WTC11 (cell line): Measurements from ENCODE around the gene CTNNA2. TPM values are rescaled to one million over a fixed set of nuclear protein-coding genes. Genes with fewer than 3 reads are reported as not detected.

Source experiments
- ATAC-seq: fragments of 200-7000 bp; cut with Tn5 transposase; 2 replicates; pipeline ENCODE4 v1.10.0; 2021; ENCODE audit warnings: mild to moderate bottlenecking, moderate library complexity
- CTCF ChIA-PET: fragments of 300-600 bp; sonication (Branson Sonifier 250); formaldehyde crosslinking; loops from one replicate; lab custom pipeline; 2021; ENCODE audit warnings: antibody characterized with exemption; lab: Charles Lee
- POLR2A ChIA-PET: fragments of 350-600 bp; sonication (Branson Sonifier 250); formaldehyde crosslinking; loops from one replicate; lab custom pipeline; 2021; ENCODE audit warnings: antibody characterized with exemption; lab: Charles Lee
- DNase-seq: peaks from one replicate; pipeline ENCODE4 v3.0.0; 2021; ENCODE audit warnings: low spot score
- H3K27ac Mint-ChIP-seq: 2 replicates; pipeline ENCODE4 v1.8.0; 2021; ENCODE audit warnings: mixed read lengths
- H3K27me3 Mint-ChIP-seq: 2 replicates; pipeline ENCODE4 v1.8.0; 2021; ENCODE audit warnings: low read depth, mild to moderate bottlenecking, moderate library complexity, mixed read lengths
- H3K36me3 Mint-ChIP-seq: 2 replicates; pipeline ENCODE4 v1.8.0; 2021; ENCODE audit warnings: mixed read lengths
- H3K4me1 Mint-ChIP-seq: 2 replicates; pipeline ENCODE4 v1.8.0; 2022; ENCODE audit warnings: mixed read lengths
- H3K4me3 Mint-ChIP-seq: 2 replicates; pipeline ENCODE4 v1.8.0; 2021; ENCODE audit warnings: mild to moderate bottlenecking, moderate library complexity, mixed read lengths
- H3K9me3 Mint-ChIP-seq: 2 replicates; pipeline ENCODE4 v1.8.0; 2021; ENCODE audit warnings: mixed read lengths
- AR ChIP-seq: fragments of 250-450 bp; sonication (Bioruptor Pico); IDR thresholded peaks from 2 replicates; pipeline ENCODE4 v1.9.0; 2021; ENCODE audit warnings: mild to moderate bottlenecking
- ATF1 ChIP-seq: sonication (generic); formaldehyde crosslinking; IDR thresholded peaks from 2 replicates; pipeline ENCODE4 v1.8.1; 2023; ENCODE audit warnings: mild to moderate bottlenecking, moderate library complexity, missing genetic modification reagents
- CREB1 ChIP-seq: sonication (generic); formaldehyde crosslinking; IDR thresholded peaks from 2 replicates; pipeline ENCODE4 v1.8.0; 2023; ENCODE audit warnings: mild to moderate bottlenecking, missing genetic modification reagents
- CREM ChIP-seq: sonication (generic); formaldehyde crosslinking; IDR thresholded peaks from 2 replicates; pipeline ENCODE4 v1.8.1; 2022; ENCODE audit warnings: mild to moderate bottlenecking, missing genetic modification reagents, moderate library complexity
- E2F5 ChIP-seq: sonication (generic); formaldehyde crosslinking; IDR thresholded peaks from 2 replicates; pipeline ENCODE4 v1.8.1; 2022; ENCODE audit warnings: mild to moderate bottlenecking, moderate library complexity, missing genetic modification reagents
- EMX1 ChIP-seq: fragments of 250-450 bp; sonication (Bioruptor Pico); IDR thresholded peaks from 2 replicates; pipeline ENCODE4 v1.8.0; 2021; ENCODE audit warnings: mild to moderate bottlenecking
- ETV6 ChIP-seq: sonication (generic); formaldehyde crosslinking; IDR thresholded peaks from 2 replicates; pipeline ENCODE4 v1.8.1; 2022; ENCODE audit warnings: mild to moderate bottlenecking, missing genetic modification reagents
- FOXP4 ChIP-seq: sonication (generic); formaldehyde crosslinking; IDR thresholded peaks from 2 replicates; pipeline ENCODE4 v1.8.0; 2022; ENCODE audit warnings: mild to moderate bottlenecking, missing genetic modification reagents
- KAT7 ChIP-seq: sonication (generic); formaldehyde crosslinking; IDR thresholded peaks from 2 replicates; pipeline ENCODE4 v1.8.1; 2023; ENCODE audit warnings: missing genetic modification reagents, mild to moderate bottlenecking, borderline replicate concordance
- NFYB ChIP-seq: sonication (generic); formaldehyde crosslinking; conservative IDR thresholded peaks from 2 replicates; pipeline ENCODE4 v1.8.0; 2022; ENCODE audit warnings: low read depth, missing genetic modification reagents
- SMAD4 ChIP-seq: sonication (generic); formaldehyde crosslinking; IDR thresholded peaks from 2 replicates; pipeline ENCODE4 v1.8.0; 2022; ENCODE audit warnings: mild to moderate bottlenecking, missing genetic modification reagents
- TEAD1 ChIP-seq: sonication (generic); formaldehyde crosslinking; IDR thresholded peaks from 2 replicates; pipeline ENCODE4 v1.8.0; 2022; ENCODE audit warnings: mild to moderate bottlenecking, missing genetic modification reagents
- TEAD4 ChIP-seq: sonication (generic); formaldehyde crosslinking; IDR thresholded peaks from 2 replicates; pipeline ENCODE4 v1.8.0; 2022; ENCODE audit warnings: mild to moderate bottlenecking, missing genetic modification reagents
- ZNF219 ChIP-seq: sonication (generic); formaldehyde crosslinking; IDR thresholded peaks from 2 replicates; pipeline ENCODE4 v1.8.0; 2023; ENCODE audit warnings: missing genetic modification reagents, mild to moderate bottlenecking, borderline replicate concordance
- ZNF232 ChIP-seq: sonication (generic); formaldehyde crosslinking; IDR thresholded peaks from 2 replicates; pipeline ENCODE4 v1.8.0; 2022; ENCODE audit warnings: mild to moderate bottlenecking, missing genetic modification reagents
- ZNF416 ChIP-seq: fragments of 250-450 bp; sonication (Bioruptor Pico); IDR thresholded peaks from 2 replicates; pipeline ENCODE4 v1.9.0; 2021; ENCODE audit warnings: mild to moderate bottlenecking, inconsistent platforms
- ZNF532 ChIP-seq: fragments of 250-450 bp; sonication (Bioruptor Pico); IDR thresholded peaks from 2 replicates; pipeline ENCODE4 v1.9.0; 2021; ENCODE audit warnings: mild to moderate bottlenecking, borderline replicate concordance
- total RNA-seq: library from RNA; stranded (reverse); gene quantifications from 3 replicates; pipeline ENCODE4 v1.2.3, GENCODE V29; 2021
- TF ChIP-seq, protein P1 (sequence below): sonication (generic); formaldehyde crosslinking; IDR thresholded peaks from 2 replicates; pipeline ENCODE4 v1.8.0; 2022; ENCODE audit warnings: mild to moderate bottlenecking, missing genetic modification reagents

Gene CTNNA2
- total RNA-seq, 1 experiment from 2014 or later: 3.8 TPM

GRCh38 chr2:79899196-79899595 lies 386.3 kb downstream of the CTNNA2 start:
- H3K27ac Mint-ChIP-seq: no peak overlapping the region
- H3K4me1 Mint-ChIP-seq: peaks cover 10% of the 10 kb centered on the region
- no peak for ATAC-seq
- ChIA-PET CTCF (interaction anchor here (1.1 to 1.9 kb wide), 2 partner anchors 11 to 858 kb away, joined by 5 to 6 read pairs; no protein-coding TSS in a partner anchor), POLR2A (no interaction called here)
- TF ChIP-seq ATF1 (CRISPR knock-in tag) (no peak), E2F5 (no peak), EMX1 (no peak), CREB1 (CRISPR knock-in tag) (no peak), ETV6 (no peak), SMAD4 (CRISPR knock-in tag) (no peak), NFYB (CRISPR knock-in tag) (no peak), AR (CRISPR knock-in tag) (no peak), TEAD4 (no peak), FOXP4 (CRISPR knock-in tag) (no peak), KAT7 (CRISPR knock-in tag) (no peak), ZNF219 (no peak), TEAD1 (CRISPR knock-in tag) (no peak), CREM (CRISPR knock-in tag) (no peak), ZNF532 (CRISPR knock-in tag) (no peak)
- TF ChIP-seq, protein P1, sequence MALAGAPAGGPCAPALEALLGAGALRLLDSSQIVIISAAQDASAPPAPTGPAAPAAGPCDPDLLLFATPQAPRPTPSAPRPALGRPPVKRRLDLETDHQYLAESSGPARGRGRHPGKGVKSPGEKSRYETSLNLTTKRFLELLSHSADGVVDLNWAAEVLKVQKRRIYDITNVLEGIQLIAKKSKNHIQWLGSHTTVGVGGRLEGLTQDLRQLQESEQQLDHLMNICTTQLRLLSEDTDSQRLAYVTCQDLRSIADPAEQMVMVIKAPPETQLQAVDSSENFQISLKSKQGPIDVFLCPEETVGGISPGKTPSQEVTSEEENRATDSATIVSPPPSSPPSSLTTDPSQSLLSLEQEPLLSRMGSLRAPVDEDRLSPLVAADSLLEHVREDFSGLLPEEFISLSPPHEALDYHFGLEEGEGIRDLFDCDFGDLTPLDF: no peak
- H3K4me3 Mint-ChIP-seq: no peak overlapping the region
- H3K27me3 Mint-ChIP-seq: no peaks in the 10 kb centered on the region
- no peaks in the 10 kb centered on the region for H3K9me3 Mint-ChIP-seq
- no peaks in the 10 kb centered on the region for H3K36me3 Mint-ChIP-seq
- no peak for DNase-seq

GRCh38 chr2:79901161-79901560 lies 388.3 kb downstream of the CTNNA2 start:
- POLR2A ChIA-PET: no interaction called here
- Mint-ChIP-seq H3K27me3 (no peaks in the 10 kb centered on the region), H3K27ac (no peak overlapping the region), H3K9me3 (no peaks in the 10 kb centered on the region), H3K36me3 (no peaks in the 10 kb centered on the region), H3K4me3 (no peak overlapping the region), H3K4me1 (peaks cover 10% of the 10 kb centered on the region)
- DNase-seq (no peak), ATAC-seq (no peak)
- CTCF ChIA-PET: interaction anchor here (1.2 kb wide), 1 partner anchor 13 kb away, joined by 4 read pairs; no protein-coding TSS in a partner anchor
- TF ChIP-seq ZNF232 (CRISPR knock-in tag) (no peak), E2F5 (no peak), AR (CRISPR knock-in tag) (no peak), ETV6 (no peak), ZNF416 (CRISPR knock-in tag) (no peak)
